Prostate gland (tissue), 2 donors: ENCODE results near the gene TPGS1.

ENCODE experiments used
- POLR2A ChIP-seq: fragments of 450-650 bp; IDR thresholded peaks from one replicate; pipeline ENCODE4 v1.6.1; 2016; ENCODE audit warnings: antibody characterized with exemption, mild to moderate bottlenecking
- TF ChIP-seq, protein P1 (sequence below), 4 experiments: fragments of 200-600 bp in 2 of 4; fragments of 450-650 bp in 2 of 4; sonication (generic) in 2 of 4; IDR thresholded peaks; 1 replicate in 3 of 4; 2 replicates in 1 of 4; pipeline ENCODE4 v1.5.1; 2016 to 2019; ENCODE audit warnings: antibody characterized with exemption in 4 of 4, mild to moderate bottlenecking in 2 of 4, moderate library complexity in 2 of 4

DNA sequence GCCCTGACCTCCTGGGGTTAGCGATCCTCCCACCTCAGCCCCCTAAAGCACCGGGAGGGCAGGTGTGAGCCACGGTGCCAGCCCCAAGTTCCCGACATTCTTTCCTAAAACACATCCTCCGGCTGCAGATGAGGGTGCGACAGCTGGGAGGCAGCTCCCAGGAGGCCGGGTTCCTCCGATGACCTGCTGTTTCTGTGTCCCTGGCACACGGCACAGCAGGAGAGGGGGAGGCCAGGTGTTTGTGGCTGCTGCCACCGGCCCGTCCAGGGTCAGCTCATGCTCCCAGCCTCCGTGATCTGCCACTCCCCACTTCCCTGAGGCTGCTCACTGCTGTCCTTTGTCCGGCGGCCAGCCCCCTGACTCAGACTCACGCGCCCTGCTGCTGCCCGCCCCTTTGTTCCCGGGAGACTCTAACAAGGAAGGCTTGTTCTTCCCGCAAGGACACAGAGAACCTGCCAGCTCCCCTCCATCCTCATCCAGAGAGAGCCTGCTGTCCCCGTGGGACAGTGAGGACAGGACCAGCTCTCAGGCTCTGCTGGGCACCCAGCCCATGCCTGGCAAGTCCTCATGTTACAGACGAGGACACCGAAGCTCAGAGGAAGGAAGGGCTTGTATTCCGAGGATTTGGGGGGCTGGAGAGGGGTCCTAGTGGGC, 21.6 kb upstream of the TPGS1 start:
- peak; percentile 41 for TF ChIP-seq POLR2A
- TF ChIP-seq, protein P1, sequence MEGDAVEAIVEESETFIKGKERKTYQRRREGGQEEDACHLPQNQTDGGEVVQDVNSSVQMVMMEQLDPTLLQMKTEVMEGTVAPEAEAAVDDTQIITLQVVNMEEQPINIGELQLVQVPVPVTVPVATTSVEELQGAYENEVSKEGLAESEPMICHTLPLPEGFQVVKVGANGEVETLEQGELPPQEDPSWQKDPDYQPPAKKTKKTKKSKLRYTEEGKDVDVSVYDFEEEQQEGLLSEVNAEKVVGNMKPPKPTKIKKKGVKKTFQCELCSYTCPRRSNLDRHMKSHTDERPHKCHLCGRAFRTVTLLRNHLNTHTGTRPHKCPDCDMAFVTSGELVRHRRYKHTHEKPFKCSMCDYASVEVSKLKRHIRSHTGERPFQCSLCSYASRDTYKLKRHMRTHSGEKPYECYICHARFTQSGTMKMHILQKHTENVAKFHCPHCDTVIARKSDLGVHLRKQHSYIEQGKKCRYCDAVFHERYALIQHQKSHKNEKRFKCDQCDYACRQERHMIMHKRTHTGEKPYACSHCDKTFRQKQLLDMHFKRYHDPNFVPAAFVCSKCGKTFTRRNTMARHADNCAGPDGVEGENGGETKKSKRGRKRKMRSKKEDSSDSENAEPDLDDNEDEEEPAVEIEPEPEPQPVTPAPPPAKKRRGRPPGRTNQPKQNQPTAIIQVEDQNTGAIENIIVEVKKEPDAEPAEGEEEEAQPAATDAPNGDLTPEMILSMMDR (IDR thresholded peaks at IDR 0.05), result no peak
